ENCODE results near the gene RSAD1. TPM values are rescaled to one million over a fixed set of nuclear protein-coding genes. Genes with fewer than 3 reads are reported as not detected.
"Not testable (repeated sequence)": the region's sequence is repeated elsewhere in the genome, so short reads cannot be mapped to it uniquely, and the experiment has no call there.

Gene RSAD1
- total RNA-seq, 1 donor from 2014 or later, result 34.3 TPM

- Histone ChIP-seq H3K27me3 (peaks cover 12% of the 10 kb centered on the region), H3K9me3 (no peaks in the 10 kb centered on the region), H3K4me3 (no peak overlapping the region), H3K36me3 (peaks cover 5% of the 10 kb centered on the region), H3K4me1 (peaks cover 6% of the 10 kb centered on the region), H3K27ac (no peak overlapping the region)
- no peak for ATAC-seq
- DNase-seq, result no peak
- TF ChIP-seq CTCF (IDR thresholded peaks at IDR 0.05), result no peak
- intact Hi-C loops (cut with DNase I), result no loop called here
Observed at GRCh38 chr17:50472286-50472685, 6.4 kb upstream of the RSAD1 start.

- H3K4me1 ChIP-seq; intact Hi-C loops (cut with DNase I); ATAC-seq; DNase-seq; H3K36me3 ChIP-seq; H3K4me3 ChIP-seq; H3K9me3 ChIP-seq; H3K27ac ChIP-seq: not testable (repeated sequence)
- peak; percentile 15 for TF ChIP-seq CTCF (IDR thresholded peaks at IDR 0.05)
- H3K27me3 ChIP-seq, result peaks cover 12% of the 10 kb centered on the region
Observed at GRCh38 chr17:50472761-50473161, 5.9 kb upstream of the RSAD1 start.

GRCh38 chr17:50473901-50474300 is 4.8 kb upstream of the RSAD1 start:
- H3K36me3 ChIP-seq, result peaks cover 5% of the 10 kb centered on the region
- TF ChIP-seq CTCF (IDR thresholded peaks at IDR 0.05), result no peak
- intact Hi-C loops (cut with DNase I), result no loop called here

GRCh38 chr17:50474523-50474922 is 4.1 kb upstream of the RSAD1 start:
- Histone ChIP-seq H3K27ac (no peak overlapping the region), H3K36me3 (peaks cover 5% of the 10 kb centered on the region), H3K4me3 (no peak overlapping the region), H3K4me1 (peaks cover 7% of the 10 kb centered on the region), H3K9me3 (no peaks in the 10 kb centered on the region), H3K27me3 (no peaks in the 10 kb centered on the region)
- intact Hi-C loops (cut with DNase I), result no loop called here
- TF ChIP-seq CTCF (IDR thresholded peaks at IDR 0.05), result no peak
- ATAC-seq (no peak), DNase-seq (no peak)

More at GRCh38 chr17:50473901-50474300, 4.8 kb upstream of the RSAD1 start:
- no peaks in the 10 kb centered on the region for H3K9me3 ChIP-seq
- H3K27ac ChIP-seq, result no peak overlapping the region
- peaks cover 1% of the 10 kb centered on the region for H3K27me3 ChIP-seq
- peaks cover 11% of the 10 kb centered on the region for H3K4me1 ChIP-seq
- ATAC-seq, result no peak
- DNase-seq, result no peak
- H3K4me3 ChIP-seq, result no peak overlapping the region

GRCh38 chr17:50475362-50475761 is 3.3 kb upstream of the RSAD1 start:
- H3K36me3 ChIP-seq, result peaks cover 5% of the 10 kb centered on the region
- intact Hi-C loops (cut with DNase I), result no loop called here
- ATAC-seq (no peak), DNase-seq (no peak)
- H3K27me3 ChIP-seq, result no peaks in the 10 kb centered on the region
- H3K9me3 ChIP-seq, result no peaks in the 10 kb centered on the region
- no peak overlapping the region for H3K27ac ChIP-seq
- H3K4me3 ChIP-seq, result no peak overlapping the region
- peaks cover 14% of the 10 kb centered on the region for H3K4me1 ChIP-seq
- no peak for TF ChIP-seq CTCF (IDR thresholded peaks at IDR 0.05)

- H3K4me3 ChIP-seq; H3K27me3 ChIP-seq; DNase-seq; H3K27ac ChIP-seq; H3K36me3 ChIP-seq; ATAC-seq; intact Hi-C loops (cut with DNase I); H3K9me3 ChIP-seq: not testable (repeated sequence)
- H3K4me1 ChIP-seq, result peaks cover 14% of the 10 kb centered on the region
Observed at GRCh38 chr17:50475775-50476544, 2.7 kb upstream of the RSAD1 start.

Data from upper lobe of right lung (tissue), 1 donor.